ENCODE data around the gene RSPRY1.

Gene RSPRY1

DNA sequence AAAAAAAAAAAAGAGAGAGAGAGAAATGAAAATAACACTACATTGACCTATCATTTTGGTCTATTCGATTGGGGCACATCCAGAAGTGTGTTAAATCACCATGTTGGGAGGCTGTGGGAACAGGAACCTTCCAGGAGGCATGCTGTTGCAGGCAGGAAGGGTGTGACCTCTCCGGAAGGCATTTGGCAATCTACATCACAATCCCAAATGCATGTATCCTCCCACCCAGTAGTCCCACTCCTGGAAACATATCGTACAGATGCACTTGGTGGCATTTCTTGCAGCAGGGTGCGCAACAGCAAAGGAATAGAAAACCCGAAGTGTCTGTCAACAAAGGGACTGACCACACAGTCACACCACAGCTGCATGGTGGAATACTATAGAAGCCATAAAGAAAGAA, 90.5 kb downstream of the RSPRY1 start:
- DNase-seq (ENCODE audit: extremely low spot score), result no peak
- ChIA-PET CTCF (no interaction called here), POLR2A (no interaction called here)
- TF ChIP-seq NFRKB (IDR thresholded peaks at IDR 0.05) (no peak), FOXA1 (IDR thresholded peaks at IDR 0.05) (no peak), ELF4 (IDR thresholded peaks at IDR 0.05) (no peak), SUZ12 (IDR thresholded peaks at IDR 0.05) (no peak), LEF1 (IDR thresholded peaks at IDR 0.05; ENCODE audit: borderline replicate concordance) (no peak), TARDBP (IDR thresholded peaks at IDR 0.05) (no peak), BHLHE40 (IDR thresholded peaks at IDR 0.05; ENCODE audit: borderline replicate concordance) (no peak), CTBP1 (IDR thresholded peaks at IDR 0.05; ENCODE audit: borderline replicate concordance) (no peak), SP1 (IDR thresholded peaks at IDR 0.05) (no peak), FOXK2 (IDR thresholded peaks at IDR 0.05) (no peak), ARNT (IDR thresholded peaks at IDR 0.05) (no peak), L3MBTL2 (conservative IDR thresholded peaks at IDR 0.05) (no peak), HDGF (IDR thresholded peaks at IDR 0.05; ENCODE audit: borderline replicate concordance) (no peak), ZNF384 (IDR thresholded peaks at IDR 0.05) (no peak), FOXM1 (IDR thresholded peaks at IDR 0.05; ENCODE audit: borderline replicate concordance) (no peak)
- TF ChIP-seq, protein P1, sequence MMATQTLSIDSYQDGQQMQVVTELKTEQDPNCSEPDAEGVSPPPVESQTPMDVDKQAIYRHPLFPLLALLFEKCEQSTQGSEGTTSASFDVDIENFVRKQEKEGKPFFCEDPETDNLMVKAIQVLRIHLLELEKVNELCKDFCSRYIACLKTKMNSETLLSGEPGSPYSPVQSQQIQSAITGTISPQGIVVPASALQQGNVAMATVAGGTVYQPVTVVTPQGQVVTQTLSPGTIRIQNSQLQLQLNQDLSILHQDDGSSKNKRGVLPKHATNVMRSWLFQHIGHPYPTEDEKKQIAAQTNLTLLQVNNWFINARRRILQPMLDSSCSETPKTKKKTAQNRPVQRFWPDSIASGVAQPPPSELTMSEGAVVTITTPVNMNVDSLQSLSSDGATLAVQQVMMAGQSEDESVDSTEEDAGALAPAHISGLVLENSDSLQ (IDR thresholded peaks at IDR 0.05), result no peak

DNA sequence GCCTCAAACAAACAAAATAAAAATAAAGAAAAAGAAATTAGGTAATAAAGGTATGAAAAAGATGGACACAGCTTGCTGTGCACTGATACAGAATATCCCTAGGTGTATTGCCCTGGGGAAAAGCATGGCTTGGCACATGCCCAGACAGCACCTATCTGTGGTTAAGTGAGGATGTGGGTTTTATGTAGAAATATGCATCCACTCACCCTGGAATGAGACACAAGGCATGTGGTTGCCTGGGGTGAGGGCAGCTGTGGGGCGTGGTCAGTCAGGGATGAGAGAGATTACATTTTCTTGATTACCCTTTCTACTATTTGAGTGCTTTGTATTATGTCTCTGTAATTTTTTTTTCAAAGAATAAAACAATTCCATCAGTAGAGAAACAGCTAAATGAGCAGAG, 91.5 kb downstream of the RSPRY1 start:
- ChIA-PET POLR2A (no interaction called here), CTCF (no interaction called here)
- no peak for TF ChIP-seq ARNT (IDR thresholded peaks at IDR 0.05)
- TF ChIP-seq FOXK2 (IDR thresholded peaks at IDR 0.05), result no peak
- TF ChIP-seq ZNF384 (IDR thresholded peaks at IDR 0.05), result no peak
- TF ChIP-seq SUZ12 (IDR thresholded peaks at IDR 0.05), result no peak
- no peak for TF ChIP-seq FOXM1 (IDR thresholded peaks at IDR 0.05; ENCODE audit: borderline replicate concordance)
- TF ChIP-seq ELF4 (IDR thresholded peaks at IDR 0.05), result no peak
- TF ChIP-seq LEF1 (IDR thresholded peaks at IDR 0.05; ENCODE audit: borderline replicate concordance), result no peak
- no peak for TF ChIP-seq NFRKB (IDR thresholded peaks at IDR 0.05)
- TF ChIP-seq CTBP1 (IDR thresholded peaks at IDR 0.05; ENCODE audit: borderline replicate concordance), result no peak
- no peak for TF ChIP-seq L3MBTL2 (conservative IDR thresholded peaks at IDR 0.05)
- no peak for TF ChIP-seq SP1 (IDR thresholded peaks at IDR 0.05)
- TF ChIP-seq, protein P1 (IDR thresholded peaks at IDR 0.05), result no peak
- no peak for TF ChIP-seq HDGF (IDR thresholded peaks at IDR 0.05; ENCODE audit: borderline replicate concordance)
- no peak for TF ChIP-seq TARDBP (IDR thresholded peaks at IDR 0.05)
- no peak for TF ChIP-seq BHLHE40 (IDR thresholded peaks at IDR 0.05; ENCODE audit: borderline replicate concordance)
- no peak for TF ChIP-seq FOXA1 (IDR thresholded peaks at IDR 0.05)
- DNase-seq (ENCODE audit: extremely low spot score), result no peak

DNA sequence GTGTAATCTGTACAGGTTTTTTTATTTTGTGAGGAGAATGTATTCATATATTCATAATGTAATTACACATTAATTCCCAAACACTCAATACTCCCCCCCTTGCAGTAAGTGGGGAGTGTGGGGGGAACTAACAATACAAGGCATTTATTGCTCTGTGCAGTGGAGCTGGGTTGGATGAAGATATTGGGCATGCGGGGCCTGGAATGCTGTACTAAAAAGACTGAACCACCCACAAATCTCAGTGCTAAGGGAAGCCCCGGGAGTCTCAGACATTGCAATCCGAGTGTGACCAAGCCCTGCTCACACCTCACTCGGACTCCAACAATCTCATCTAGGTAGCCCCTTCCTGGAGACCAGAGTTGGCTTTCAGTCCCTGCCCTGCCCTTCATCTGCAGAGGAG, 92.4 kb downstream of the RSPRY1 start:
- ChIA-PET CTCF (no interaction called here), POLR2A (no interaction called here)
- no peak for TF ChIP-seq SP1 (IDR thresholded peaks at IDR 0.05)
- no peak for TF ChIP-seq ELF4 (IDR thresholded peaks at IDR 0.05)
- no peak for TF ChIP-seq SUZ12 (IDR thresholded peaks at IDR 0.05)
- TF ChIP-seq ZNF384 (IDR thresholded peaks at IDR 0.05), result no peak
- DNase-seq (ENCODE audit: extremely low spot score), result no peak

DNA sequence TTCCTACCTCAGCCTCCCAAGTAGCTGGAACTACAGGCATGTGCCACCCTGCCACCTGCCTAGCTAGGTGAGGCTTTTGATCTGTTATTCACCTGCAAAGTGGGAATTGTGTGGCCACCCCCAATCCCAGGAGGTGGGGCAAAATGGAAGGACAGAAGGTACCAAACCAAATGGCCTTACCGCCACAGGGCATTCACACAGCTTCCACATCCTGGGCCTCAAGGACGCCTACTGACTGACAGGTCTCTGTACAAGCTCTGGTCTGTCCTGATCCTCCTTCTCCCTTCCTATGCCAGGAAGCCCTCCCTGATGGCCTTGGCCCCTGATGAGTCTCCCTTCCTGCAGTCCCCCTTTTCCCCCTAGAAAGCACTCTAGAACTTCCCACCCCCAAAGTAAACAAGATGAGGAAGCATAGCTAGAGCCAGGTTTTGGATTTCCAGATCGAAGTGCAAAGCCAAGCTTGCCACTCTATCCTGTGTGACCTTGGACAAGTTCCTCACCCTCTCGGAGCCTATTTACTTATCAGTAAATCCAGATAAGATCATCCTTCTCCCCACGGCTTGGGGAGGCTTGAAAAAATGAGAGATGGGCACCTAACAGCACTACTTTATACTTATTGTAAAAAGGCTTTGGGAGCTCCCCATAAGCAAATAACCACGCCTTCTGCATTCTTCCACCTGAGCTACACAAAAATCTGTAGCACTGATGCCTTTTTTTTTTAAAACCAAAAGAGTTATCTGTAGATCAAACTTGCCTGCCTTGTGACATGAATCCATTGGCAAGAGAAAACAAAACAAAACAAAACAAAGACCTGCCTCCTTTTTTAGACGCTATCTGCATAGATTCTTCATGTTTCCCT, 93.9 kb downstream of the RSPRY1 start:
- no peak for DNase-seq (ENCODE audit: extremely low spot score)
- TF ChIP-seq FOXA1 (IDR thresholded peaks at IDR 0.05), result no peak
- no peak for TF ChIP-seq L3MBTL2 (conservative IDR thresholded peaks at IDR 0.05)
- no peak for TF ChIP-seq LEF1 (IDR thresholded peaks at IDR 0.05; ENCODE audit: borderline replicate concordance)
- no peak for TF ChIP-seq CTBP1 (IDR thresholded peaks at IDR 0.05; ENCODE audit: borderline replicate concordance)
- no peak for TF ChIP-seq ZNF384 (IDR thresholded peaks at IDR 0.05)
- TF ChIP-seq FOXM1 (IDR thresholded peaks at IDR 0.05; ENCODE audit: borderline replicate concordance), result no peak
- TF ChIP-seq NFRKB (IDR thresholded peaks at IDR 0.05), result no peak
- TF ChIP-seq ELF4 (IDR thresholded peaks at IDR 0.05), result no peak
- TF ChIP-seq ARNT (IDR thresholded peaks at IDR 0.05), result no peak
- TF ChIP-seq SUZ12 (IDR thresholded peaks at IDR 0.05), result no peak
- TF ChIP-seq, protein P1 (IDR thresholded peaks at IDR 0.05), result no peak
- no peak for TF ChIP-seq HDGF (IDR thresholded peaks at IDR 0.05; ENCODE audit: borderline replicate concordance)
- no peak for TF ChIP-seq TARDBP (IDR thresholded peaks at IDR 0.05)
- no peak for TF ChIP-seq BHLHE40 (IDR thresholded peaks at IDR 0.05; ENCODE audit: borderline replicate concordance)
- no peak for TF ChIP-seq SP1 (IDR thresholded peaks at IDR 0.05)
- ChIA-PET CTCF (no interaction called here), POLR2A (no interaction called here)

DNA sequence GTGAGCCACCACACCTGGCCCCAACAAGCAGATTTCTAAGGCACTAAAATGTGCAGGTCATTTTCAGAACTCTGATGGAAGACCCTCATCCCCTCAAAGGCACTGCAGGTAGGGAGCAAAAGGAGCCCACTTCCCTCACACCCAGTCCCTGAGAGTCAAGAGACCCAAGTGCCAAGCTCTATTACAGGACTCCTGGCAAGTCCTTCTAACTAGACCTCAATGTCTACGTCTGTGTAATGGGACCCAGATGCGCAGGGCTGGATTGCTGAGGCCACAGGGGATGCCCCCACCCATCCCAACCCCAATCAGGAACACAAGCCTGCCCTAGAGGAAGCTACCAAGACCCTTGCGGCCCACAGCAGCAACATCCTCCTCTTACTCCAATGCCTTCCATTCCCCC, 95.7 kb downstream of the RSPRY1 start:
- TF ChIP-seq ARNT (IDR thresholded peaks at IDR 0.05) (no peak), FOXM1 (IDR thresholded peaks at IDR 0.05; ENCODE audit: borderline replicate concordance) (no peak), ZNF384 (IDR thresholded peaks at IDR 0.05) (no peak), SUZ12 (IDR thresholded peaks at IDR 0.05) (no peak), FOXA1 (IDR thresholded peaks at IDR 0.05) (no peak), CTBP1 (IDR thresholded peaks at IDR 0.05; ENCODE audit: borderline replicate concordance) (no peak), BHLHE40 (IDR thresholded peaks at IDR 0.05; ENCODE audit: borderline replicate concordance) (no peak), TARDBP (IDR thresholded peaks at IDR 0.05) (no peak)
- TF ChIP-seq, protein P1 (IDR thresholded peaks at IDR 0.05), result no peak
- POLR2A ChIA-PET, result no interaction called here
- DNase-seq (ENCODE audit: extremely low spot score), result no peak
- CTCF ChIA-PET, result no interaction called here
